H1 (cell line): ENCODE measurements around the gene ZNF316. TPM values are rescaled to one million over a fixed set of nuclear protein-coding genes. Genes with fewer than 3 reads are reported as not detected.

ENCODE experiments used
- CREB1 ChIP-seq: IDR thresholded peaks from 2 replicates; pipeline ENCODE4 v1.6.1; 2012; ENCODE audit warnings: inconsistent platforms
- EP300 ChIP-seq, 2 experiments: IDR thresholded peaks; 1 replicate in 1 of 2; 2 replicates in 1 of 2; pipeline ENCODE4 v1.6.1; 2011 to 2012; ENCODE audit warnings: low read depth in 2 of 2, low read length in 2 of 2, mild to moderate bottlenecking in 2 of 2, borderline replicate concordance in 1 of 2, inconsistent platforms in 1 of 2, moderate library complexity in 1 of 2
- HDAC6 ChIP-seq: IDR thresholded peaks from one replicate; pipeline ENCODE4 v1.7.1; 2012; ENCODE audit warnings: low read depth, mild to moderate bottlenecking, inconsistent platforms, low read length, moderate library complexity
- POLR2AphosphoS5 ChIP-seq: IDR thresholded peaks from 2 replicates; pipeline ENCODE4 v1.6.1; 2011; ENCODE audit warnings: low read depth, low read length
- RAD21 ChIP-seq, 2 experiments: IDR thresholded peaks in 1 of 2; conservative IDR thresholded peaks in 1 of 2; 2 replicates each; pipeline ENCODE4 v1.6.1; 2011; ENCODE audit warnings: low read depth in 2 of 2, low read length in 2 of 2, improper control_type of control experiment in 1 of 2, inconsistent platforms in 1 of 2, mild to moderate bottlenecking in 1 of 2, moderate library complexity in 1 of 2
- SRF ChIP-seq: IDR thresholded peaks from 2 replicates; pipeline ENCODE4 v1.6.1; 2011; ENCODE audit warnings: mild to moderate bottlenecking, low read depth, low read length, moderate library complexity
- ZNF274 ChIP-seq: IDR thresholded peaks from 2 replicates; pipeline ENCODE4 v1.7.0; 2012; ENCODE audit warnings: low read length, borderline replicate concordance; ENCODE audit errors: extremely low read depth
- polyA plus RNA-seq, 7 experiments: library from polyadenylated mRNA; depleted of rRNA in 3 of 7; stranded (reverse) in 5 of 7; unstranded in 2 of 7; fragments of >200 nt in 5 of 7; fragments of 200-250 nt in 2 of 7; gene quantifications; 1 replicate in 5 of 7; 2 replicates in 1 of 7; 4 replicates in 1 of 7; pipeline versions ENCODE4 v1.2.1 to v1.2.3, GENCODE V29; 2011 to 2013; ENCODE audit warnings: missing spikeins in 2 of 7, mixed read lengths in 2 of 7
- total RNA-seq: library from RNA; stranded (reverse); fragmentation: NEBNext Ultra II Directional; extraction: Animal tissue kit (Norgen Biotek cat#: 25700); gene quantifications from 2 replicates; pipeline ENCODE4 v1.2.1, GENCODE V29; 2021

The ZNF316 gene
- total and polyA plus RNA-seq, 2 of the 8 experiments (the other 6 are each of a cell fraction or from before 2014, with no cell fraction given) = 3.6 to 13.7 TPM

DNA sequence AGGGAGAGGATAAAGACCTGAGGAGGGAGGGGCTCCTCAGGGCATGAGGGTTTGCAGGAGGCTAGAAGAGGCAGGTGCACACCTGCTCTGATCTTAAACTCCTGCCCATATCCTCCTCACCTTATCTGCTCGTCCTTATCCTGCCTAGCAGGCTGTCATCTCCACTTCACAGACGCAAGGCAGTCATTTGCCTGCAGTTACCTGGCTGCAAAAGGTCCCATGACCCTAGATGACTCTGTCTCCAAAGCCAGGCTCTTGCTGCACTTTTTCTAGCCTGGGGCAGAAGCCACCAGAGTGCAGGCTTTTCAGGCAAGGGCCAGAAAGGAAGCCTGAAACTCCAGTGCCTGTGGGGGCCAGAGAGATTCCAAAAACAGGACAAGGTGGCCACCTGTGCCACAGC lies 23.4 kb upstream of the ZNF316 start (continued):
- no peak for TF ChIP-seq RAD21 (IDR thresholded peaks at IDR 0.05 in 1 of 2, conservative IDR thresholded peaks at IDR 0.05 in 1 of 2; ENCODE audit: low read depth in 2 of 2, low read length in 2 of 2)
- TF ChIP-seq HDAC6 = no peak
- TF ChIP-seq EP300 (IDR thresholded peaks at IDR 0.05; ENCODE audit: borderline replicate concordance in 1 of 2, low read depth in 2 of 2, low read length in 2 of 2) = no peak
- no peak for TF ChIP-seq ZNF274
- no peak for TF ChIP-seq CREB1
- no peak for TF ChIP-seq SRF
- TF ChIP-seq POLR2AphosphoS5 = no peak
- TF ChIP-seq, all 59 proteins: peak for 0
